RWPE1 (cell line): ENCODE results near the gene EPHB1.
"Not testable (repeated sequence)": the region's sequence is repeated elsewhere in the genome, so short reads cannot be mapped to it uniquely, and the experiment has no call there.

Source experiments
- CTCF ChIA-PET: fragments of 350-600 bp; sonication (Branson Sonifier 250); formaldehyde crosslinking; extraction: SDS; loops from one replicate; lab custom pipeline; 2021; lab: Yijun Ruan, JAX
- POLR2A ChIA-PET: fragments of 400-600 bp; formaldehyde crosslinking; extraction: SDS; loops from one replicate; lab custom pipeline; 2020; ENCODE audit warnings: antibody characterized with exemption; ENCODE audit not compliant: low non-redundant PET; lab: Yijun Ruan, JAX
- DNase-seq: peaks from one replicate; pipeline ENCODE4 v3.0.0; 2012; ENCODE audit warnings: low spot score
- H3K27ac ChIP-seq: fragments of 450-650 bp; 2 replicates; pipeline ENCODE4 v1.5.1; 2017
- CTCF ChIP-seq: fragments of 450-650 bp; conservative IDR thresholded peaks from 2 replicates; pipeline ENCODE4 v1.5.1; 2017; ENCODE audit warnings: low read depth, mild to moderate bottlenecking

Gene EPHB1

GRCh38 chr3:135226057-135226456 lies 431.0 kb downstream of the EPHB1 start:
- no peak overlapping the region for H3K27ac ChIP-seq
- POLR2A ChIA-PET: no interaction called here
- no peak for TF ChIP-seq CTCF
- CTCF ChIA-PET: no interaction called here
- DNase-seq: no peak

GRCh38 chr3:135228201-135228600 lies 433.1 kb downstream of the EPHB1 start:
- DNase-seq: no peak
- no peak for TF ChIP-seq CTCF
- ChIA-PET CTCF (no interaction called here), POLR2A (no interaction called here)
- no peak overlapping the region for H3K27ac ChIP-seq

DNA sequence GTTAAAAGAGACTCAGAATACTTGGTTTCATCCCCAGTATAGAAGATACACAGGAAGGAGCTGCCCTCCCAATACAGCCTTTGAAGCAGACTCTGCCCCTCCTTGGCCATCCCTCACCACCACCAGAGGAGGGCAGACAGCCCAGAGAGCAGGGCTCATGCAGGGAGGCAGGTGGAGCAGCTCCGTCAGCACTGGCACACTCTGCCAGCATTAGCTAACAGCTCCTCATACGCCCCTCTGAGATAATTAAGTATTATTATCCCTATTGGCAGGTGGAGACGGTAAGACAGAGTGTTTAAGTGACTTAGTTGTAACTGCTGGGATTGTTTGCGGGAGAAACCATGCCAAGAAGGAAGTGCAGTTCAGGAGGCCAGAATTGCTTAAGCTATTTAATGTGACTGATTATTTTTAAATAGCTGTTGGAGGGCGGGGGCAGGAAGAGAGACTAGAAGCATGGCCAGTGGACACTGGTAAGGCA lies 434.0 kb downstream of the EPHB1 start:
- TF ChIP-seq CTCF: no peak
- ChIA-PET POLR2A (no interaction called here), CTCF (no interaction called here)
- no peak for DNase-seq
- H3K27ac ChIP-seq: no peak overlapping the region

GRCh38 chr3:135231737-135232136 lies 436.7 kb downstream of the EPHB1 start:
- DNase-seq: no peak
- CTCF ChIA-PET: no interaction called here
- no peak overlapping the region for H3K27ac ChIP-seq
- no peak for TF ChIP-seq CTCF
- POLR2A ChIA-PET: no interaction called here

DNA sequence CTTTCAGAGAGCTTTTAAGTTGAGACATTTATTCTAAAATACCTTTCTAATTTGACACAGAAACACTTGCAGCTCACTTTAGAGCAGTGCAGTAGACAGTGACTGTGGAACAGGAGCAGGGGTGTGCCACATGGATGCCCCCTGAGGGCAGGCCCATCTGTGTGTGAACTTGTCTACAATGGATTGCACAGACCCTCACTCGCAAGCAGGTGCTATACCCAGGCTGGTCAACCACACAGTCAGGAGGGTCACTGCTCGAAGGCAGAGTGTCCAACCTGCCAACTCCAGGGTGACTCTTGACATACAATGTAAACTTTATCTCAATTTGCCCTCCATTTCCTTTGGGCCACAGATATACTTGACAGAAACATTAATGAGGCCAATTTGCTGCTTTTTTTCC lies 437.2 kb downstream of the EPHB1 start:
- H3K27ac ChIP-seq: no peak overlapping the region
- POLR2A ChIA-PET: no interaction called here
- no peak for DNase-seq
- TF ChIP-seq CTCF: no peak
- CTCF ChIA-PET: no interaction called here

GRCh38 chr3:135233476-135233875 lies 438.4 kb downstream of the EPHB1 start:
- POLR2A ChIA-PET, H3K27ac ChIP-seq, CTCF ChIA-PET, DNase-seq: not testable (repeated sequence)

GRCh38 chr3:135235541-135235940 lies 440.5 kb downstream of the EPHB1 start:
- ChIA-PET CTCF (no interaction called here), POLR2A (no interaction called here)
- no peak for DNase-seq
- H3K27ac ChIP-seq: no peak overlapping the region
- TF ChIP-seq CTCF: no peak
